Prostate gland (tissue), 2 donors: ENCODE measurements around the gene TCP11L1. TPM values are rescaled to one million over a fixed set of nuclear protein-coding genes. Genes with fewer than 3 reads are reported as not detected.
A peak's percentile ranks its signal among the peaks of the same experiment; 100 is the strongest.
"Not testable (repeated sequence)": the region's sequence is repeated elsewhere in the genome, so short reads cannot be mapped to it uniquely, and the experiment has no call there.

Experiments
- DNase-seq: peaks from one replicate; pipeline ENCODE4 v3.0.0-alpha.2; 2019; ENCODE audit warnings: low spot score
- H3K27ac ChIP-seq, 2 donors: fragments of 200-600 bp; sonication (generic); 2 replicates each; pipeline ENCODE4 v1.5.1; 2017 to 2019
- H3K27me3 ChIP-seq: fragments of 200-600 bp; sonication (generic); replicated peaks from 2 replicates; pipeline ENCODE4 v1.5.1; 2019; ENCODE audit not compliant: insufficient read depth
- H3K36me3 ChIP-seq, 2 donors: fragments of 200-600 bp; sonication (generic); 1 replicate in 1 of 2; 2 replicates in 1 of 2; pipeline versions ENCODE4 v1.5.1 to v1.8.1; 2017 to 2019
- H3K4me1 ChIP-seq: fragments of 200-600 bp; sonication (generic); replicated peaks from 2 replicates; pipeline ENCODE4 v1.5.1; 2019
- H3K4me3 ChIP-seq, 2 donors: fragments of 200-600 bp; sonication (generic); 2 replicates each; pipeline ENCODE4 v1.5.1; 2017 to 2019
- H3K9me3 ChIP-seq: fragments of 200-600 bp; sonication (generic); 2 replicates; pipeline ENCODE4 v1.5.1; 2017
- CTCF ChIP-seq, 4 experiments: fragments of 200-600 bp in 2 of 4; fragments of 450-650 bp in 2 of 4; sonication (generic) in 2 of 4; IDR thresholded peaks; 1 replicate in 3 of 4; 2 replicates in 1 of 4; pipeline ENCODE4 v1.5.1; 2016 to 2019; ENCODE audit warnings: antibody characterized with exemption in 4 of 4, mild to moderate bottlenecking in 2 of 4, moderate library complexity in 2 of 4
- POLR2A ChIP-seq: fragments of 450-650 bp; IDR thresholded peaks from one replicate; pipeline ENCODE4 v1.6.1; 2016; ENCODE audit warnings: antibody characterized with exemption, mild to moderate bottlenecking
- POLR2AphosphoS5 ChIP-seq: sonication (generic); formaldehyde crosslinking; IDR thresholded peaks from one replicate; pipeline ENCODE4 v1.6.1; 2017; ENCODE audit warnings: antibody characterized with exemption
- WGBS: methylation state at CpG from one replicate; pipeline ENCODE4 v1.1.5; 2018; 5-methylcytosine and 5-hydroxymethylcytosine counted together
- intact Hi-C: fragments of 100-400 bp; cut with DNase I; formaldehyde crosslinking; loops from one replicate; pipeline ENCODE4 v1.14.2; 2022
- total RNA-seq, 2 donors: library from RNA; depleted of rRNA; stranded (reverse); fragments of >200 nt; gene quantifications; one replicate each; pipeline ENCODE4 v1.1.0, GENCODE V29; 2016

Gene TCP11L1
- total RNA-seq, 2 donors from 2014 or later, result 15.3 to 27.1 TPM

DNA sequence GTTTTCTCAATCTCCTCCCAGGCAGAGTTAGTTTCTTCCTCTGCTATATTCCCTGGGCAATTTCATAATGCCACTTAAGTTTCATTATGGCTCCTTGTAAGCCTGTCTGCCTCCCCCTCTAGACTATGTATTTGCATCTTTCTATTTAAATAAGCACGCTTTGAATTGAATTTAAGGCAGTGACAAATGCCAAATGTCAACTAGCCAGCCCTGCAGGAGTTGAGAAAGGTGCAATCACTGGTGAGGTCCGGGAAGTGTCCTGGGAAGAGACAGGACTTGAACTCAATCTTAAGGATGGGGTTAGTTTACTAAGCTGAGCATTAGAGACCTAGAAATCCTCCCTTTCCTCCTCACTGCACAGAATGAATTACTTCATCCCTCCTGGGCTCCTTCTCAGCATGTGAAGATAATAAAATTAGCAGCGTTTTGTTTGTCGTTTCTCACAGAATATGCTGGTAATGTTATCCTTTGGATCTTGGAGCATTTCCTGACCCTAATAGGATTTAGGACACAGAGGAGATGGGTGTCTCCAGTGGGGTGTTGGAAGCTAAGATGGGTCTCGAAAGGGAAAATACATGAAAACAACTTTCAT, 1.6 kb downstream of the TCP11L1 start:
- H3K27ac ChIP-seq, result peak overlapping the region in 1 of 2 donors; percentile 96
- 47% methylated on average over 5 of the region's 5 CpGs for WGBS
- DNase-seq, result no peak

DNA sequence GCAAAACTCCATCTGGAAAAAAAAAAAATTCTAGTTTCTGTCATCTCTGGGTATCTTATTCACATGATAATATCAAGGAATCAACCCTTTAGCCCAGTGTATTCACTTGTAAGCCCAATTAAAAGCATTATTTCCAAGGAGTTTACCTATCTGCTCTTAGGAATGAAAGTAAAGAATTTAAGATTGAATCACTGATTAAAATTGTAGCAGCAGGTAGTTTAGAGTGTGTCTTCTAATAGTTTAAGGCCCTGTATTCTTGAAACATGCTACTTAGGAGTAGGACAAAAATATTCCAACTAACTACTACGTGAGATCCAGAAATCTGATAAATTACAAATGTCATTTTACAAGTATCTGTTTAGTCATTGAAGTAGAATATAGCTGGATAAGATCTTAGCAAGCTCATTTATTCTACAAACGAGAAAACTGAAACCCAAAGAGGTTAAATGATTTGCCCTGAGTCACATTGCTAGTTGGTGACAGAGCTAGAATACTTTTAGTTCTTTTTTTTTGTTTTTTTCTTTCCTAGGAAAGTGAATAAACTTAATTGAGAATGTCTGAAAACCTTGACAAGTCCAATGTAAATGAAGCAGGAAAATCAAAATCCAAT, 4.0 kb downstream of the TCP11L1 start:
- Histone ChIP-seq H3K4me3 (no peak overlapping the region), H3K9me3 (no peaks in the 10 kb centered on the region), H3K27me3 (no peaks in the 10 kb centered on the region), H3K4me1 (no peaks in the 10 kb centered on the region), H3K27ac (no peak overlapping the region), H3K36me3 (no peaks in the 10 kb centered on the region)
- 28% methylated on average over 2 of the region's 2 CpGs for WGBS
- intact Hi-C loops, result no loop called here
- DNase-seq, result no peak
- TF ChIP-seq POLR2A, result no peak
- TF ChIP-seq CTCF (IDR thresholded peaks at IDR 0.05), result no peak
- TF ChIP-seq POLR2AphosphoS5, result no peak

More for the DNA sequence above, 1.6 kb downstream of the TCP11L1 start:
- H3K4me3 ChIP-seq, result no peak overlapping the region
- intact Hi-C loops, result no loop called here
- TF ChIP-seq POLR2AphosphoS5 (no peak), POLR2A (no peak), CTCF (IDR thresholded peaks at IDR 0.05) (no peak)
- H3K36me3 ChIP-seq, result no peaks in the 10 kb centered on the region
- H3K27me3 ChIP-seq, result no peaks in the 10 kb centered on the region
- H3K4me1 ChIP-seq, result no peaks in the 10 kb centered on the region
- H3K9me3 ChIP-seq, result no peaks in the 10 kb centered on the region

GRCh38 chr11:33044285-33044756, 4.9 kb downstream of the TCP11L1 start:
- no peak for DNase-seq
- Histone ChIP-seq H3K9me3 (no peaks in the 10 kb centered on the region), H3K27ac (no peak overlapping the region), H3K4me3 (no peak overlapping the region), H3K36me3 (no peaks in the 10 kb centered on the region), H3K4me1 (no peaks in the 10 kb centered on the region), H3K27me3 (no peaks in the 10 kb centered on the region)
- TF ChIP-seq POLR2AphosphoS5 (no peak), CTCF (IDR thresholded peaks at IDR 0.05) (no peak), POLR2A (no peak)
- intact Hi-C loops, result no loop called here
- 51% methylated on average over 4 of the region's 4 CpGs for WGBS

GRCh38 chr11:33045551-33046255, 6.3 kb downstream of the TCP11L1 start:
- H3K36me3 ChIP-seq, result no peaks in the 10 kb centered on the region
- H3K9me3 ChIP-seq, result no peaks in the 10 kb centered on the region
- intact Hi-C loops, result no loop called here
- WGBS, result 78% methylated on average over 8 of the region's 8 CpGs
- H3K4me3 ChIP-seq, result no peak overlapping the region
- no peak for DNase-seq
- TF ChIP-seq CTCF (IDR thresholded peaks at IDR 0.05) (no peak), POLR2A (no peak), POLR2AphosphoS5 (no peak)
- no peaks in the 10 kb centered on the region for H3K4me1 ChIP-seq
- H3K27me3 ChIP-seq, result no peaks in the 10 kb centered on the region
- H3K27ac ChIP-seq, result no peak overlapping the region

- DNase-seq, H3K27ac ChIP-seq, H3K27me3 ChIP-seq, H3K9me3 ChIP-seq, H3K36me3 ChIP-seq, intact Hi-C loops, H3K4me1 ChIP-seq, H3K4me3 ChIP-seq: not testable (repeated sequence)
- WGBS, result 75% methylated on average over 6 of the region's 6 CpGs
Observed at GRCh38 chr11:33048701-33049100, 9.3 kb downstream of the TCP11L1 start.

GRCh38 chr11:33049565-33050408, 10.4 kb downstream of the TCP11L1 start:
- H3K36me3 ChIP-seq, H3K9me3 ChIP-seq, H3K4me1 ChIP-seq, DNase-seq, H3K27ac ChIP-seq, intact Hi-C loops, H3K4me3 ChIP-seq, H3K27me3 ChIP-seq: not testable (repeated sequence)
- WGBS, result 68% methylated on average over 3 of the region's 3 CpGs
